HG03469 (cell line): ENCODE data around the gene DLG2.
"Not testable (repeated sequence)": the region's sequence is repeated elsewhere in the genome, so short reads cannot be mapped to it uniquely, and the experiment has no call there.

Source experiments
- ATAC-seq: cut with Tn5 transposase; IDR thresholded peaks from one replicate; pipeline ENCODE4 v1.9.1; 2021; ENCODE audit warnings: mild to moderate bottlenecking, moderate library complexity, moderate number of reproducible peaks; ENCODE audit not compliant: unreplicated experiment

The DLG2 gene

DNA sequence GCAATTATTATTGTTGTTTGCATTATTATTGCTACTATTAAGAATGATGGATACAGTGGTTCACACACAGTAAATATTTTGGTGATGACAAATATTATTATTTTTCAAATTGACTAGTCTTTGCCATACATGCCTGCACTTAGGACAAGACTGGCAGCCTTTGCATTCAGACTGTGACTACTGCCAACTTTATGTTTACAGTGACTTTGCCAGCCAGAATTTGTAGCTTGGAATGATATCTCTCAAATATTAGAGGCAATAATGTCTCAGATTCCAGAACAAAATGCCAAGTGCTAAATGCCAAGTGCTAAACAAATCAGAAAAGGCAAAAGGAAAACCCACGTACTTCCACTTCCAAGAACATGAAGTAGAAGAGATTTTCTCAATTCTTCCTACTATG, 823.1 kb downstream of the DLG2 start:
- ATAC-seq = no peak

- ATAC-seq = no peak
Observed at GRCh38 chr11:84800755-84801346, 826.3 kb downstream of the DLG2 start.

DNA sequence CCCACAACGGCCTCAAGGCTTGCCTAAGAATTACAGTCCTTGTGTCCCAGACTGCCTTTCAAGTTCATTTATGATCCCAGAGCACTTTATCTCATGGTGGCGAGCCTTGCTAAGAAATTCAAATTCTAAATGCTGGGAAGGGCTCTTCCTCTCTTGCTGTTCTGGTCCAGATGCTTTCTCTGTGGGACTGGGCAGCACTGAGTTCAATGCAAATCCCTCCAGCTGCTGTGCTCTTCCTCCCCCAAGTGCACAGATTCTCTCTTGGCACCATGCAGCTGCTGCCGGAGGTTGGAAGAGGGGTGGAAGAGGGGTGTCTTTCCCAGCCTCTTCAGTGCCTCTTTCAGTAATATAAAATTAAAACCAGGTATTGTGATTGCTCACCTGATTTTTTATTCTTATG, 828.0 kb downstream of the DLG2 start:
- ATAC-seq = no peak

DNA sequence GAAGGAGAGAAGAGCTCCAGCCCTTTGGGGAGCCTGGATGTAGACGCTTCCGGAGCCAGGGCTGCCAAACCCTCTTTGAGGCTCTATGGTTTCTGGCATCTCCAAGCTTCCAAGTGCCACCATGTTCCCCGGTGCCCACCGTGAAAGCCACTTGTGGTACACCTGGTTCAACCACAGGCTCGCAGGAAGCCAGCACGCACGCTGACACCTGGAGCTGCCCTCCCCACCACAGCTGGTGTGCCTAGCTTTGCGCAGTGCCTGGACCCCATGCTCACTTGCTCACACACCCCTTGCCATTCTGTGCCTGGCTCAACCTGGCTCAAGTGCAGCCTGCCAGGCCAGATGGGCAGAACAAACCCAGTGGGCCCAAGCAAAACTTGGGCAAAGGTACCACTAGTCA, 831.4 kb downstream of the DLG2 start:
- ATAC-seq = no peak

DNA sequence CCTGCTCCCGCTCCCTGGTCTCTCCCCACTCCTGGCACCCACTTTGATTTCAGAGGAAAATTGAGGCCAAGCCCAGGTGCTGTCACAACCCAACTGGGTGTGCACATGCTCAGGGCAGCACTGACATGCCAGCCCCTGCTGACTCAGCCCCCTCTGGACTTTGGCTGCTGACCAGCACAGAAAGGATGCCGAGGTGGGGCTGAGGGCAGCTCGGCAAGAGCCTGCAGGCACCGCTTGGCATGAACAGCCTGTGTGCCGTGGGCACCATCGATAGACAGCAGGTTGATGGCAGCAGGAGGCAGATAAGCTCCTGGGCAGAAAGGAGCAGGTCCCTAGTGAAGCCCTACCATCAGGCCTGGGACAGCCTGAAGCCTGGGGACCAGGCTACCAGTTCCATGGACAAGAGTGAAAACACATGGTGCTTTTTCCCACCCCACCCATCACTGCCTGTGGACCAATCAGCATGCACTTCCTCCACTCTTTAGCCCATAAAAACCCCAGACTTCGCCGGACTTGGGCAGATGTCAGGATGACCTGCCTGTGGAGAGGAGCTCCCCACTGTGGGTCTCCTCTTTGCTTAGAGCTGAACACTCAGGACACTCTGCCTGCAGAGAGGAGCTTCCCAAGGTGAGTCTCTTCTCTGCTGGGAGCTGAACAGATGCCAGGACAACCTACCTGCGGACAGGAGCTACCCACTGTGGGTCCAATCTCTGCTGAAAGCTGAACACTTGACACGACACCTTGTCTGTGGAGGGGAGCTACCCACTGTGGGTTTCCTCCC, 832.3 kb downstream of the DLG2 start:
- ATAC-seq = no peak

DNA sequence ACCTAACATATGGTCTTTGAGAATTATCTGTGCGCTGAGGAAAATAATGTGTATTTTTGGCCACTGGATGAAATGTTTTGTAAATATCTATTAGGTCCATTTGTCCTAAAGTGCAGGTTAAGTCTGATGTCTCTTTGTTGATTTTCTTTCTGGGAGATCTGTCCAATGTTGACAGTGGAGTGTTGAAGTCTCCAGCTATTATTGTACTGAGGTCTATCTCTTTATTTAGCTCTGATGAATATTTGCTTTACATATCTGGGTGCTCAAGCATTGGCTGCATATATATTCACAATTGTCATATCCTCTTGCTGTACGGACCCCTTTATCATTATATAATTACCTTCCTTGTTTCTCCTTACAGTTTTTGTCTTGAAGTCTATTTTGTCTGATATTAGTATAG, 833.8 kb downstream of the DLG2 start:
- no peak for ATAC-seq

DNA sequence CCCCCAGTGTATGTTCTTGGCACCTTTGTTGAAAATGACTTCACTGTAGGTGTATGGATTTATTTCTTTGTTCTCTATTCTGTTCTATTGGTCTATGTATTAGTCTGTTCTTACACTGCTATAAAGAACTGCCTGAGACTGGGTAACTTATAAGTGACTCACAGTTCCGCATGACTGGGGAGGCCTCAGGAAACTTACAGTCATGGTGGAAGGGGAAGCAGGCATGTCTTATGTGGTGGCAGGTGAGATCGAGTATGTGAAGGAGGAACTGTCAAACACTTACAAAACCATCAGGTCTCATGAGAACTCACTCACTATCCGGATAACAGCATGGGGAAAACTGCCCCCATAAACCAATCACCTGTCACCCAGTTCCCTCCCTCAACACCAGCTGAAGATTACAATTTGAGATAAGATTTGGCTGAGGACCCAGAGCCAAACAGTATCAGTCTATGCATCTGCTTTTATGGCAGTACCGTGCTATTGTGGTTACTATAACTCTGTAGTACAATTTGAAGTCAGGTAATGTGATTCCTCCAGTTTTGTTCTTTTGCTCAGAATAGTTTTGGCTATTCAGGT, 836.2 kb downstream of the DLG2 start:
- no peak for ATAC-seq

GRCh38 chr11:84788220-84788619, 838.9 kb downstream of the DLG2 start:
- ATAC-seq = no peak

DNA sequence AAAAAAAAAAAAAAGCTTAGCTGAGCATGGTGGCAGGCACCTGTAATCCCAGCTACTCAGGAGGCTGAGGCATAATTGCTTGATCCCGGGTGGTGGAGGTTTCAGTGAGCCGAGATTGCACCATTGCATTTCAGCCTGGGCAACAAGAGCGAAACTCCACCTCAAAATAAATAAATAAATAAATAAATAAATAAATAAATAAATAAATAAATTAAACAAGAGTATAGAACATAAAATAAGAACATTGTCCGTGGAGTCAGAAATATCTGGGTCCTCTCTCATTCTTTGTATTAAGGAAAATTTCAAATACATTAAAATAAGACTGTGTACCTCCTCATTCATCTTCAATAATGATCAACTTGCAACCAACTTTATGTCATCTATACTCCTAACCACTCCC, 843.0 kb downstream of the DLG2 start:
- not testable (repeated sequence) for ATAC-seq

DNA sequence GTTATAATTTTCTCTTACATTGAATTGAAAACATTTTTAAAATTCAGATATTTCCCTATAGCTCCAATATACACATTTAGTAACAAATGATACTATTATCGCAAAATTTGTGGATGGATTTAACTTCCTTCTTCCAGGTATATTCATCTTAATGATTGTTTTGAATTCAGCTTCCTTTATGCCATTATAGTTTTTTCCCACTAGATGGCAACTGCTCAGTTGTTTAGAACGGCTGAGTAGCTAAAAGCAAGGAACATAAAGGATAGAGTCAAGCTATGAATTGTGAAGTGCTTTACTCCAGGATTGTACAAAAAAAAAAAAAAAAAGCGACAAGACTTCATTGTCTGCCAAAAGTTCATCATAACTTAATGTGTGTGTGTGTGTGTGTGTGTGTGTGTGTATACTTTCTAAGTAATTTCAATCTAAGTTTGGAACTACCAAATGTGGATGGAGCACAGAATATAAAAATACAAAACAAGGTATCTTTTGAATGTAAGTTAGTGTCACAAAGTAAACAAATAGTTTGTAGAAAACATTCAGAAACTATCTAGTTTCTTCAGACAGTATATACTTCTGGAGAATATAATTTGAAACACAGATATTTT, 846.4 kb downstream of the DLG2 start:
- no peak for ATAC-seq

- ATAC-seq = no peak
Observed at GRCh38 chr11:84775503-84775902, 851.6 kb downstream of the DLG2 start.

DNA sequence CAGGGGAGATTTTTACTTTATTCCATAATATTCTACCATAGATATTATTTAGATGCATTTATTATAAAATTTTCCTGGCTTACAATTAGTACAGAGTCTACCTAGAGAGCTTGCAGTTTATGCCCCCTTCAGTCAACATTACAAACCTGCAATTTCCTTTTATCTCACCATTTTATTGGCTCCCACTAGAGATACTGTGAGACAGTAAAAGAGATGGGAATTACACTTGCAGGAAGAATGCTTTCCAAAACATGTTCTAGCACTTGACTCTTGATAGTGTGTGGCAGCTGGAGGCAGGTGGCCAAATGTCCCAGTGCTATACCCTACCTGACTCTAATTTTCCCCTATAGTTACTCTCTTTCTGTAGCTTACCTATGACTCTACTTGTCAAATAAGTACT, 863.2 kb downstream of the DLG2 start:
- ATAC-seq = no peak

- no peak for ATAC-seq
Observed at GRCh38 chr11:84757711-84758110, 869.4 kb downstream of the DLG2 start.

DNA sequence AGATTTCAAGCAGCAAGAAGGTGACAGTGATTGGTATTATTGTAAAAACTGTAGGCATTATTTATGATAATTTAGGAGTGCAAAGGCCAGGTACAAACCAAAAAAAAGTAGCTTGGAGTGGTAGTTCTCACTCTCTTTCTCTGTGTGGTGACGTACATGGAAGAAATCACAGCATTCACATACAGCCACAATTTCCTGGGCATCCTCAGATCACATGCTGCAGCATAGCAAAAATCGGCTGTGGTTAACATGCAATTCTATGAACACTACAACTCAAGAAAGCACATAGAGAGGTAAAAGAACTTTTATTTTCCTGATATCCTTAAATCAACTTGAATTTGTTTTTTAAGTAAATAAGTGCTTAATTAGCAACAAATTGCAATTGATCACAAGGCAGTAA, 875.8 kb downstream of the DLG2 start:
- ATAC-seq = no peak

DNA sequence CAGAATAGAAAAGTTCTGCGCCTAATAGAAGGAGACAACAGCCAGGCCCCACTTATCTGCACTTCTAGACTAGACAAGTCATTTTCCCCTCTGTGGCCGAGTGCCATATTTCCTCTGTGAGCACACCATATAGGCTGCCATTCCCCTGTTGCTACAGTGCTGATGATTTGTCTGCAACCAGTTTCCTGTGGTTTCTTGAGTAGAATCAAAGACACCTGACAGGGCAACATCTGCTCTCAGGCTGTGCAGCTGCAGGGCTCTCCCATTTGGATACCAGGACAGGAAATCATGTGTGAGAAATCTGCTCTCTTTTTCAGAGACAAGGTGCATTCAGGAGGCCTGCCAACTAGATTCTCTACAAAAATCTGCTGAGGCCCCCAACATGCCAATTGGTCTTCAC, 879.3 kb downstream of the DLG2 start:
- no peak for ATAC-seq

GRCh38 chr11:84740050-84740449, 887.1 kb downstream of the DLG2 start:
- ATAC-seq = no peak

- no peak for ATAC-seq
Observed at GRCh38 chr11:84724256-84724655, 902.9 kb downstream of the DLG2 start.

GRCh38 chr11:84722583-84723108, 904.5 kb downstream of the DLG2 start:
- no peak for ATAC-seq

- ATAC-seq = no peak
Observed at GRCh38 chr11:84721561-84721961, 905.6 kb downstream of the DLG2 start.

DNA sequence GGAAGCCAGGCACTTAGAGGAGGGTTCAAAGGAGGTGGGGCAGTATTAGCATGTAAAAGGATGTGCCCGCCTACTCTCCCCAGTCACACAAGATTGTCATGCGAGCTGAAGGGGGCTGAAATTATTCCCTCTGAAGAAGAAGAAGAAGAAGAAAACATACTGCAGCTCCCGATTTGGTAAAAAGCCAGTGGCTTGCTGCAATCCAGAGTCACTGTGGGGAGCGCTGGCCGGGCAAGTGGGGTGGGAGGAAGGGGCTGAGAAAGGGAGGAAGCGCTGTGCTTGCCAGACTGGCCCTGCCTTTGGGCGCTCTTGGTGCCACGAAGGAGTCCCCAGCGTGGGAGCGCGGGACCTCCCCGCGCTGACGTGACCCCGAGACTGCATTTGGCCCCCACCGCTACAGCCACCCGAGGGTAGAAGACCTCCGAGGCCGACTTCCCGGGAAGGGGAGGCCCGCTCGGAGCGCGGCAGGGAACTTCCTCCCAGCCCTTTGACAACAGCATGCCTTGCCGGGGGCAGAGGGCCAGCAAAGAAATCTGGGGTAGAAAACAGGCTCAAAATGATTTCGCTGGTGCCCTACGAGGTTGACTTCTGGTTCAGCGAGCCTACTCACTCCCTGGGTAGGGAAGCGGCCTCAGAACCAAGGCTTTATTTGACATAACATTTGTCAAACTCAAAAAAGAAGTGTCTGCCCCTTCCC, 906.3 kb downstream of the DLG2 start:
- no peak for ATAC-seq

DNA sequence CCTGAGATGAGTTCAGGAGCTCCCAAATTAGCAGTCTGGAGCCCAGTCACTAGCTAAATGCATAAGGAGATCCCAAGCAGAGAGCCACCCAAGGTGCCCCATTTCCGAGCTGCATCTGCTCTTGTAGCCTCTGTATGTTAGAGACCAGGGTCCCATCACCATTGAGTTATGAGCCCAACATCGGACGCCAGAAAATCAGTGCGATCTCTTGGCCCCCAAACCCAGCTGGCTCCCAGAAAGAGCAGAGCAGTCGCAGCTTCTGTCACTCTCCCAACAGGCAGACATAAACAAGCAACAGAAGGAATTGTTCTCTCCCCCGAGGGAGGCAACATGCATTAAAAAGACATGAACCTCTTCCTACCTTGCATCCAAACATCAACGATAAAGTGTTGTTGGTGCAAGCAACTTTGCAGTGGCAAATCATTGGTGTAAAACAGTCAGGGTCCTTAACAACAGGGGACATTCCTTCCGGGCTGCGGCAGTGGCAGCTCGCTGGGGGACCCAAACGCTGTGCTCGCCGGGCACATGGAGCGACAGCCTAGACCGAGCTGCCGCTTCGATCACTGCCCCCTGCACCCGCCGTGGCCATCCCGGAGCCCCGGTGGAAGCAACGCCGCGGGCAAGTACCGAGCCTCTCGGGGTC, 907.1 kb downstream of the DLG2 start:
- no peak for ATAC-seq
